ENCODE results near the gene SPCS3. TPM values are rescaled to one million over a fixed set of nuclear protein-coding genes. Genes with fewer than 3 reads are reported as not detected.

The SPCS3 gene
- total RNA-seq, 4 donors from 2014 or later: 72.1 to 84.0 (median 80.6) TPM

DNA sequence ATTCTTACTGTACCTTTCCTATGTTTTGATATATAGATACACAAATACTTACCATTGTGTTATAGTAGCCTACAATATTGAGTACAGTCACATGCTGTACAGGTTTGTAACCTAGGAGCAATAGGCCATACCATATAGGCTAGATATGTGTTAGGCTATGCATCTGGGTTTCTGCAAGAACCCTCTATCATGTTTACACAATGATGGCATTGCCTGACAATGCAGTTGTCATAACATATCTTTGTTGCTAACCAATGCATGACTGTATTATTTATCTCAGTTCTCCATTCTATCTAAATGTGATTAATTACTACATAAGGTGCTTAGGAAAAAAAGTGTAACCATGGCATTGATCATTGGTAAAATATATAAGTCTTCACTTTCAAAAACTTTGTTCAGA is 10.0 kb upstream of the SPCS3 start:
- ATAC-seq (ENCODE audit: low FRiP score) (no peak), DNase-seq (ENCODE audit: low spot score) (no peak)
- TF ChIP-seq, protein P1, sequence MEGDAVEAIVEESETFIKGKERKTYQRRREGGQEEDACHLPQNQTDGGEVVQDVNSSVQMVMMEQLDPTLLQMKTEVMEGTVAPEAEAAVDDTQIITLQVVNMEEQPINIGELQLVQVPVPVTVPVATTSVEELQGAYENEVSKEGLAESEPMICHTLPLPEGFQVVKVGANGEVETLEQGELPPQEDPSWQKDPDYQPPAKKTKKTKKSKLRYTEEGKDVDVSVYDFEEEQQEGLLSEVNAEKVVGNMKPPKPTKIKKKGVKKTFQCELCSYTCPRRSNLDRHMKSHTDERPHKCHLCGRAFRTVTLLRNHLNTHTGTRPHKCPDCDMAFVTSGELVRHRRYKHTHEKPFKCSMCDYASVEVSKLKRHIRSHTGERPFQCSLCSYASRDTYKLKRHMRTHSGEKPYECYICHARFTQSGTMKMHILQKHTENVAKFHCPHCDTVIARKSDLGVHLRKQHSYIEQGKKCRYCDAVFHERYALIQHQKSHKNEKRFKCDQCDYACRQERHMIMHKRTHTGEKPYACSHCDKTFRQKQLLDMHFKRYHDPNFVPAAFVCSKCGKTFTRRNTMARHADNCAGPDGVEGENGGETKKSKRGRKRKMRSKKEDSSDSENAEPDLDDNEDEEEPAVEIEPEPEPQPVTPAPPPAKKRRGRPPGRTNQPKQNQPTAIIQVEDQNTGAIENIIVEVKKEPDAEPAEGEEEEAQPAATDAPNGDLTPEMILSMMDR (IDR thresholded peaks at IDR 0.05): no peak

DNA sequence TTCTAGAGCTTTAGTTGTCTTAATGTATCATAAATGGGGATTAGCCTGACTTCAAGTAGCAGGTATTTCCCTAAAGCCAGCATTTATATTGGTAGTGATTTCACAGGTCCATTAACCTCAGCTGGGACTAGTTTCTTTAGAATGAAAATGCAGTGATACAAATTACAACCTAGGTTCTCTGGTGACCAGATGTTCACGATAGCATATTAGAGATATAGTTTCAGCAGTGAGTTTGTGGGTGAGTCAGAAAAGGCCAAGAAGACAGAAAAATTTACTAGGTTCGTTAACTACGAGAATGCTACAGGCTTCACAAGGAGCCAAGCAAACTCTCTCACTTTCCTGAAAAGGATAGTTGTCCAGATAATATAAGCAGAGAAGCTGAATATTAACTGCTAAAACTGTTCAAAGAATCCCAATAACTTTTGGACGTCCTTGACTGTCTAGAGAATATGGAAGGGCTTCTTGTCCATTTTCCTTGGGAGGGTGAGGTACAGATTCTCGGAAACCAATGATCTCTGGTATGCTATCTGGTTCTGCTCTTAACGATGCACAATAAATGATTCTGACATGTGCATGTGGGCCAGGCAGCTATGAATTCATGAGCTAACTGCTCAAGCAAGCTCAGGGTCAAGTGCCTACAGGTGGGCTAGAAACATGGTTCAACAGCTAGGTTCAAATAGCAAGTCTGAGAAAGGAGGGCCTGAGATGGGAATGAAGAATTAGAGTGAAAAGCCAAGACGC is 6.0 kb upstream of the SPCS3 start:
- DNase-seq (ENCODE audit: low spot score) (no peak), ATAC-seq (ENCODE audit: low FRiP score) (no peak)
- TF ChIP-seq, protein P1 (IDR thresholded peaks at IDR 0.05): no peak

GRCh38 chr4:176319151-176319703 is 539 bp upstream of the SPCS3 start:
- TF ChIP-seq, protein P1 (IDR thresholded peaks at IDR 0.05): no peak
- ATAC-seq (ENCODE audit: low FRiP score): peak; percentile 5
- no peak for DNase-seq (ENCODE audit: low spot score)

GRCh38 chr4:176320340-176320975 is 692 bp downstream of the SPCS3 start:
- DNase-seq (ENCODE audit: low spot score) (peak; percentile 75), ATAC-seq (ENCODE audit: low FRiP score) (peak; percentile 91)
- TF ChIP-seq, protein P1 (IDR thresholded peaks at IDR 0.05): no peak

DNA sequence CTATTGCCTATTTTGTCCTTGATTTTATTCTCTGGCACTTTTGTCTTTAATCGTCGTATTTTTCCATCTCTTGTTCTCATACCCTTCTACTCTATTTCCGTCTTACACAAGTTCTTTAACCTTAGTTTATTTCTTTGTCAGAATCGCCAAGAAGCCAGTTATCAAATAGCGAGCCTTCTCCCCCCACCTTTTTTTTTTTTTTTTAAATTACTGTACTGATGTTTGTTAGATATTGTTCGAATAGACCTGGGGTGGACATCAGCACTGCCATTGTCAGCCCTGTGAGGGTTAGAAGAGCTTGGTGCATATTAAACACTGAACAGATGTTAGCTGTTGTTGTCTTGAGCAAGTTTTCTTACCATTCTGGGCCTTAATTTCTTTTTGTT is 1.2 kb downstream of the SPCS3 start:
- DNase-seq (ENCODE audit: low spot score) (no peak), ATAC-seq (ENCODE audit: low FRiP score) (no peak)
- TF ChIP-seq, protein P1 (IDR thresholded peaks at IDR 0.05): no peak

- DNase-seq (ENCODE audit: low spot score): no peak
- TF ChIP-seq, protein P1 (IDR thresholded peaks at IDR 0.05): no peak
- ATAC-seq (ENCODE audit: low FRiP score): no peak
Observed at GRCh38 chr4:176321589-176321988, 1.8 kb downstream of the SPCS3 start.

Data from omental fat pad (tissue), 4 donors.